HS-5 (cell line): ENCODE results near the gene EHMT2.
"Not testable (repeated sequence)": the region's sequence is repeated elsewhere in the genome, so short reads cannot be mapped to it uniquely, and the experiment has no call there.

ENCODE experiments used
- DNase-seq: peaks from one replicate; pipeline ENCODE4 v3.0.0-alpha.2; 2012; ENCODE audit warnings: low read depth

EHMT2 gene

GRCh38 chr6:31915351-31915750 lies 17.9 kb upstream of the EHMT2 start:
- no peak for DNase-seq

DNA sequence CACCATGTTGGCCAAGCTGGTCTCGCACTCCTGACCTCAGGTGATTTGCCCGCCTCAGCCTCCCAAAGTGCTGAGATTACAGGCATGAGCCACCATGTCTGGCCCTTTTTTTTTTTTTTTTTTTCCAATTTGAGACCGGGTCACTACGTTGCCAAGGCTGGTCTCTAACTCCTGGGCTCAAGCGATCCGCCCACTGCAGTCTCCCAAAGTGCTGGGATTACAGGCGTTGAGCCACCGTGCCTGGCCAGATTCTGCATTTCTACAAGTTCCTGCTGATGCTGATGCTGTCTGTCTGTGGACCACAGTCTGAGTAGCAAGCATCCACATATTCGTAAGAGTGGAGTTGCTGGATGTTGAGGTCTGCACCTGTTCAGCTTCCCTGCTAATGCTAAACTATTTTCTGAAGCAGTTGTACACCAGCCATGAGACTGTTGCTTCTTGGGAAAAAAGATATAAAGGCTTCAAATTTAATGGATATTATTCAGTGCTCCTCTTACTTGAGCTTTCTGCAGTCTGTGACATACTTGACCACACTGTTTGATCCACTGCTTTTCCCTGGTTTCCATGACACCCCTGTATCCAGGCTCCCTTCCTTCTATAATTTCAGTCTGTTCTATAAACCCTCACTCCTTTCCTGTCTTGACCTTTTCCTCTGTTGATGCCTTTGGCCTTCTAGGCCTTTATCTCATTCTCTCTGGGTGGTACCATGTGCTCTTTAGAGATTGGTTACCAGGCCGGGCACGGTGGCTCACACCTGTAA lies 14.5 kb upstream of the EHMT2 start:
- DNase-seq = no peak

DNA sequence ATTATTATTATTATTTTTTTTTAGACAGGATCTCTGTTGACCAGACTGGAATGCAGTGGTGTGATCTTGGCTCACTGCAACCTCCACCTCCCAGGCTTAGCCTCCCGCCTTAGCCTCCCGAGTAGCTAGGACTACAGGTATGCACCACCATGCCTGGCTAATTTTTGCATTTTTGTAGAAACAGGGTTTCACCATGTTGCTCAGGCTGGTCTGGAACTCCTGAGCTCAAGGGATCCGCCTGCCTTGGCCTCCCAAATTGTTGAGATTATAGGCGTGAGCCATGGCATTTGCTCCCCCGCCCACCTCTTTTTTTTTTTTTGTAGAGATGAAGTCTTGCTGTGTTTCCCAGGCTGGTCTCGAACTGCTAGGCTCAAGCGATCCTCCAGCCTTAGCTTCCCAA lies 11.8 kb upstream of the EHMT2 start:
- DNase-seq = not testable (repeated sequence)

DNA sequence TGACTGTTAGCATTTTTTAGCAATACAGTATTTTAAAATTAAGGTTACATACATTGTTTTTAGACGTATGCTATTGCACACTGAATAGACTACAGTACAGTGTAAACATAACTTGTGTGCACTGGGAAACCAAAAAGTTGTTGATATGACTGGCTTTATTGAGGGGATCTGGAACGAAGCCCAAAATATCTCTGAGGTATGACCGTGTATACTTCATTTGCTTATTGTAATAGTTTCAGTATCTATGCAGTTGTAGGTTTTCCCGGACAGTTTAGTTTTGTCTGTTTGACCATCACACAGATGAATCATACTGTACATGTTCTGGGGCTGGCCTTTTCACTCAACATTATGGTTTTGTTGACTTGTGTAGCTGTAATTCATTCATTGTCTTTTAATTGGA lies 11.3 kb upstream of the EHMT2 start:
- DNase-seq = no peak

DNA sequence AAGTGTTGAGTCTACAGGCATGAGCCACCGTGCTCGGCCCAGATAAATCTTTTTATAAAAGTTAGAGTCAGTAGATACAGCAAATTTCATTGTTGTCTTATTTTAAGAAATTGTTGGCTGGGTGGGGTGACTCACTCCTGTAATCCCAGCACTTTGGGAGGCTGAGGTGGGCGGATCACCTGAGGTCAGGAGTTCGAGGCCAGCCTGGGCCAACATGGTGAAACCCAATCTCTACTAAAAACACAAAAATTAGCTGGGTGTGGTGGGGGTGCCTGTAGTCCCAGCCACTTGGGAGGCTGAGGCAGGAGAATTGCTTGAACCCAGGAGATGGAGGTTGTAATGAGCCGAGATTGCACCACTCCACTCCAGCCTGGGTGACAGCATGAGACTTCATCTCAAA lies 10.8 kb upstream of the EHMT2 start:
- not testable (repeated sequence) for DNase-seq

GRCh38 chr6:31907158-31907813 lies 9.8 kb upstream of the EHMT2 start:
- peak; percentile 31 for DNase-seq

- DNase-seq = not testable (repeated sequence)
Measured at GRCh38 chr6:31906727-31907126, 9.2 kb upstream of the EHMT2 start.

DNA sequence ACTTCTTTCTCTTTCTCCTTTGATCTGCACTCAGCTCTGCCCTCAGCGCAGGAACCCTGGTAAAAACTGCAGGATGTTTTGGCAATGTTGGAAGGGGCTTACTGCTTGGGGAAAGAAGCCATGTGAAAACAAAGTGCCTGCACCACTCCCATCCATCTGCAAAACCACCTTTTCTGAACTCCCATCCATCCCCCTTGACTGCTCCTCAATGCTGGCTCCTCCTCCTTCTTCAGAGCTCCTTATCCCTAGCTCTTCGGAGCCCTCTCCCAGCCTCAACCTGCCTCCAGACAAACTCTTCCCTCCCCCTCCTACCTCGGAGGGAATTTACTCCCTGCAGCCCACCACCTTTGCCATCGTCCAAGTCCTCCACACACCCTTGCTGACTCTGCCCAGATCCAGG lies 8.6 kb upstream of the EHMT2 start:
- no peak for DNase-seq

GRCh38 chr6:31905041-31905440 lies 7.5 kb upstream of the EHMT2 start:
- DNase-seq = no peak

GRCh38 chr6:31903957-31904356 lies 6.5 kb upstream of the EHMT2 start:
- no peak for DNase-seq

DNA sequence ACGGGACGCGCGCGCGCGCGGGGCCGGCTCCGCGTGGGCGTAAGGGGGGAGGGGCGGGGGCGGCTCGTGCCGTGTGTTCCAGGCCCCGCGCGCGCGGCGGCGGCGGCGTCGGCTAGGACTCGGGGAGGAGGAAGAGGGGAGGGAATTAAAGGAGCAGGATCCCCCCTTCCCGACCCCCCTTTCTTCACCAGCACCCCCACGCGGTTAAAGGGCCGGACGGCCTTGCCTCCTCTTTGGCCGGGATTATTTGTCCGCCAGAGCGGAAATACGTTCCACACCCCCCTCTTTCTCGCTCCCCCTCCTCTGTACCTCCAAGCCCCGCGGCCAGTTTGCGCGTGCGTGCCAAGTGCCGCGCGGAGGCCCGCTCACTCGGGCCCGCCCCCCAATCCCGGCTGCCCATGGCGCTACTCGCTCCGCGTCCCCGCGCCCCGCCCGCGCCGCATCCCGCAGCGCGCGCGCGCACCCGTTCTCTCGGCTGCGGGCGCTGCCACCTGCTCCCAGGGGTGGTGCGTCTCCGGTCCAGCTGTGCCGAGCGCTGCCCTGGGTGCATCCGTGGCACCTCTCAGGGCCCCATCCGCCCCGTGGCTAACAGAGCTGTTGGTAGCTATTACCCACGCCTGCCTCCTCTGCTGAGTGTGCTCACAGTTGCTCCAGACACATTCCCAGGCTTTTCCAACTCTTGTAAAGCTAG lies 4.6 kb upstream of the EHMT2 start, which contains the start of gene ZBTB12:
Gene ZBTB12 (minus strand): TSS at position 134 of the 691 bp plus-strand sequence. CDS start 781 bp downstream, outside the sequence.
- DNase-seq = peak; percentile 85

DNA sequence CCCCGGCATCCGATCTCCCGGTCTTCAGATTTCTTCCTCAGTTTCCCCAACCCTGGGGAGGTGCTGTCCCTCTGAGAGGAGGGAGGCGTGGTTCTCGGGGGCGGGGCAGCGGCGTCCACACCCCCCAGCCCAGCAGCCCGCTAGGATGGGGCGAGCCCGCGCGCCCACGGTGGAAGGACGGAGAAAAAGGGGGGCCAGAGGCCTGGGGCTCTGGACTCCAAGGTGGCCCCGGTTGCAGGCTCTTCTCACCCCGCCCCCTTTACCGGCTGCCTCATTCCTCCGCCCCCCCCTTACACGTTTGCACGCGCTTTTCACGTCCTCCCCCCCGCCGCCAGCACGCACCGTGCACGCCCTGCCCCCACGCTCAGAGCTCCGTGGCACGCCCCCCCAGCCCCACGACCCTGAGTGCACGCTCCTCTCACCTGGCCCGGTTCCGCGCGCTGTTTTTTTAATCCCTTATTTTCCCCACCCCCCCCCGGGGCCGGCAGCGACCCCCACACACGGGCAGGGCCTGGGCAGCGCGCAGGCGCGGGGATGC lies 4.0 kb upstream of the EHMT2 start:
- no peak for DNase-seq

DNA sequence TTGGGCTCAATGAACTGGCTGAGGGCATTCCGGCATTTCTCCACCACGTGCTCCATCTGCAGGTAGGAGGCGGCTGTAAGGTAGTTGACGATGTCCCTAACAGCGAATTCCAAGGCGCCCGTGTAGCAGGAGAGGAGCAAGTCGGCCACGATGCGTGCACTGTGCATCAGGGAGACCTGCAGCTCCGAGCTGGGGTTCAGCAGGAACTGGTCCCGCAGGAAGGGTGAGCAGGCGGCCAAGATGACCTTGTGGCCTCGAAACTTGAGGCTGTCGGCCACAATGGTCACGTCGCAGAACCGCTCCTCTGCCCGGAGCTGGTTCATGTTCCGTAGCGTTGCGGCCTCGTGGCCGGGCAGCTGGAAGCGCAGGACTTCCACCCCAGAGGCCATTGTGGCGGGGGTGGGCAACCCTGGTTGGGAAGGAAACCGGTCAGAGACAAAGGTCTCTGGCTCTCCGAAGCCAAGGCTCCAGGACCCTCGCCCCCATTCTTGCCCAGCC lies 3.5 kb upstream of the EHMT2 start:
- no peak for DNase-seq

DNA sequence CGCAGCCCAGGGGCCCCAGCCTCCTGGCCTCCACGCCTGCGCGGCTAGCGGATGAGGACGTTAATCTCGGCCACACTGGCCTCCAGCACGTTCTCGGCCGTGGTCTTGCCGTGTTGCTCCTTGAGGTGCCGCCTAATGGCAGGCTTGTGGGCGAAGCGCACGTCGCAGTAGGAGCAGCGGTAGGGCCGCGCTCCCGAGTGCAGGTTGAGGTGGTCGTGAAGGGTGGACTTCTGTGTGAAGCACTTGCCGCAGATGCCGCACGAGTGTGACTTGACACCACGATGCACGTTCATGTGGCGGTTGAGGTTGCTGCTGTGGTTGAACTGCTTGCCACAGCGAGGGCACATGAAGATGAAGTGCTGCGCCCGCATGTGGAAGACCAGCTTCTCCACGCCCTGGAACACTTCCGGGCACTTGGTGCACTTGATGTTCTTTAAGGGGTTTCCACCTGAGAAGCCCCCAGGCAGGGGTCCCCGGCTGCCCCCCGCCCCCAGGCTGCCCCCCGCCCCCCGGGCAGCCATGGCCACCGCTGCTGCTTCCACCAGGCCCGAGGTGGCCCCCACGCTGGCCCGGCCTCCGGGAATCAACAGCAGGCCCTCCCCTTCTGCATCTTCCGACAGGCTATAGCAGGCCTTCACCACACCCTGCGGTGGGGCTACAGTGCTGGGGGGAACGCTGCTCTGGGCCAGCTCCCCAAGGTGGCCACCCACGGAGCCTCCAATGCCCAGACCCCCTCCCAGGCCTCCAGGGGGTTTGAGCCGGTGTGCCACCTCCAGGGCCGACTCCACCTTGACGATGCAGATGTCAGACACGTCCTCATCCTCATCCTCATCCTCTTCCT lies 2.6 kb upstream of the EHMT2 start:
- no peak for DNase-seq

GRCh38 chr6:31899215-31899614 lies 1.7 kb upstream of the EHMT2 start:
- no peak for DNase-seq

- peak; percentile 32 for DNase-seq
Measured at GRCh38 chr6:31898383-31899011, 999 bp upstream of the EHMT2 start.

DNA sequence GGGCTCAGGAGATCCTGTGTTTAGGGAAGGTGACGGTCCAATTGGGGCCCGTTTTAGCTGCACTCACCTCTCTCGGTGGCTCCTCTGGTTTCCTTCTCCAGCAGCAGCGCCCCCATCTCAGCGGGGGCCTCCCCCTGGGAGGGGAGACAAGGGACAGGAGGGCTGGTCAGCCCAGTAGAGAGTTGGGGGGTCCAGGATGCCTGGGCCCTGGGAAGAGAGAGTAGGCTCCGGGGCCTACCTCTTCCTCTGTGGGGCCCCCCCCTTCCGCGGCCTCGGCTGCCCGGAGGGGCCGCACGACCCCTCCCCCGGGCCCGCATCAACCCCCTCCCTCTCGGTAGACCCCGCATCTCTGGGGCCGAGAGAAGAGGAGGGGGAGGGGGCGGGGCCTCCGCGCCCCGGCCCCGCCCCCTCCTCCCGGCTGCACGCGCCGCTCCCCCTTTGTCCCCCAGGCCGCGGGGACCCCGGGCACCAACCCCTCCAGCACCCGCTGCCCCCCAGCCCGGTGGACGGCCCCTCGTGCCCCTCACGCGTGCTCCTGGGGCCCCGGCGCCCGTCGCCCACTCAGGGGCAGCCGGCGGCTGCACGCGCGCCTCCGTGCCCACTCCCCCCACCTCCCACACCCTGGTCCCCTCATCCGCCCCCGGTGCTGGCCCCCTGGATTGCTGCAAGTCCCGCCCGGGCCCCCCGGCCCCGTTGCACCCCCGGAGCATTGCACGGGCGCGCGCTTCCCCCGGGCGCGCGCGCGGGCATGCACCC lies 464 bp downstream of the EHMT2 start:
- no peak for DNase-seq

DNA sequence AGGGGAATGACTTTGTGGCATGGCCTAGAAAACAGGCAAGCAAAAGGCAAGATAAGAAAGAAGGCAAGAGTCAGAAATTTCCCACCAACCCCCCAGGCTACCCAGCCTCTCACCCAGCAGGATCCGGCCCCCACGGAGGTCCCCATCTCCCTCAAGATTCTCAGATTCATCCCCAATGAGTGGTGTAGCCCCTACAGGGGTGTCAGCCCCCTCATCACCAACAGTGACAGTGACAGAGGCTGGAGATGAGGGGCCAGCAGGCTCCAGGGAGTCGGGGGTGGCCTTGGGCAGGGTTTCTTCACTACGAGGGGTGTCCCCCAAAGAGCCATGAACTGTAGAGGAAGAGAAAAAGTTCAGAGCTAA lies 1.0 kb downstream of the EHMT2 start:
- no peak for DNase-seq

GRCh38 chr6:31892821-31893220 lies 4.7 kb downstream of the EHMT2 start:
- no peak for DNase-seq

- no peak for DNase-seq
Measured at GRCh38 chr6:31889331-31889972, 8.0 kb downstream of the EHMT2 start.
